Fibroblast of peridontal ligament (primary cell): Measurements from ENCODE around the gene PPIL6.
A peak's percentile ranks its signal among the peaks of the same experiment; 100 is the strongest.

Experiments used
- DNase-seq: peaks from one replicate; pipeline ENCODE4 v3.0.0-alpha.2; 2010; ENCODE audit errors: extremely low read depth

PPIL6 gene

GRCh38 chr6:109440331-109441068 lies at the start of gene PPIL6, which contains the start of gene SMPD2:
TSS of gene PPIL6 (minus strand) at chr6:109440628. CDS start at chr6:109440590, 38 bp downstream.
TSS of gene SMPD2 (plus strand) at chr6:109440724. CDS start at chr6:109441122, 398 bp downstream.
- DNase-seq = peak; percentile 85

DNA sequence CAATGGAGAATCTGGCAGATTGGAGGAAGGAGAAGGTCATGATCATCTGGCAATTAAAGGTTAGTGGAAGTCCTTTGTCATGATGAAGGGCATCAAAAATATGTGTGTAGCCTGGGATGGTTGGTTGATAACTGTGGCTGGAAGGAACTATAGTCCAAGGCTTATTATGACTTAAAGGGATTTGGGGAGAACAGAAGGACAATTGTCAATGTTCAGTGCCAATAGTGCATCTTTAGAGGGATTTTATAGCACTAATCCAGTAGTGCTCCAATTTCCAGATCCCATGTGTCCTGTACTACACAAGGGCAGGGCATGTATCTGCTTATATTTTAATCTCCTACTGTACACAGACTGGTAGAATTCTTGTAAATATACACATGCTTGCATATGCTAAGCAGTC lies 47.6 kb upstream of the PPIL6 start:
- DNase-seq = no peak

GRCh38 chr6:109486068-109486467 lies 45.6 kb upstream of the PPIL6 start:
- DNase-seq = no peak

DNA sequence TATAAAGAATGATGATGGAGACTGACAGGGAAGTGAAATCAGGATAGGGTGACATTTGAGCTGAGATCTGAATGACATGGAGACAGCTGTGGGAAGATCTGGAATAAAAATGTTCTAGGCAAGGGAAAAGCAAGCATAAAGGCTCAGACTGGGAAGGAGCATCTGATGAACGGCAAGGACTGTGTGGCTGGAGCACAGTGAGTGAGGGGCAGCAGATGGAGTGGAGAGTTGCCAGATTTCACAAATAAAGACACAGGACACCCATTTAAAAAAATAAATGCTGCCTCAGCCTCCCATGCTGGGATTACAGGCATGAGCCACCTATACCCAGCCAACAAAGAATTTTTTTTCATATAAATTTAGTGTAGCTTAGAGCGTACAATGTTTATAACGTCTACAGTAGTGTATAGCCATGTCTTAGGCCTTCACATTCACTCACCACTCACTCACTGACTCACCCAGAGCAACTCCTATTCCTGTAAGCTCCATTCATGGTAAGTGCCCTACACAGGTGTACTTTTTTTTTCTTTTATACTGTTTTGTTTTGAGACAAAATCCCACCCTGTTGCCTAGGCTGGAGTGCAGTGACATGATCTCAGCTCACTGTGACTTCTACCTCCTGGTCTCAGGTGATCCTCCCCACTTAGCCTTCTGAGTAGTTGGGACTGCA lies 45.0 kb upstream of the PPIL6 start:
- DNase-seq = no peak

- DNase-seq = peak; percentile 25
Measured at GRCh38 chr6:109484122-109484521, 43.7 kb upstream of the PPIL6 start.

GRCh38 chr6:109483735-109484057 lies 43.3 kb upstream of the PPIL6 start:
- DNase-seq = peak; percentile 8

DNA sequence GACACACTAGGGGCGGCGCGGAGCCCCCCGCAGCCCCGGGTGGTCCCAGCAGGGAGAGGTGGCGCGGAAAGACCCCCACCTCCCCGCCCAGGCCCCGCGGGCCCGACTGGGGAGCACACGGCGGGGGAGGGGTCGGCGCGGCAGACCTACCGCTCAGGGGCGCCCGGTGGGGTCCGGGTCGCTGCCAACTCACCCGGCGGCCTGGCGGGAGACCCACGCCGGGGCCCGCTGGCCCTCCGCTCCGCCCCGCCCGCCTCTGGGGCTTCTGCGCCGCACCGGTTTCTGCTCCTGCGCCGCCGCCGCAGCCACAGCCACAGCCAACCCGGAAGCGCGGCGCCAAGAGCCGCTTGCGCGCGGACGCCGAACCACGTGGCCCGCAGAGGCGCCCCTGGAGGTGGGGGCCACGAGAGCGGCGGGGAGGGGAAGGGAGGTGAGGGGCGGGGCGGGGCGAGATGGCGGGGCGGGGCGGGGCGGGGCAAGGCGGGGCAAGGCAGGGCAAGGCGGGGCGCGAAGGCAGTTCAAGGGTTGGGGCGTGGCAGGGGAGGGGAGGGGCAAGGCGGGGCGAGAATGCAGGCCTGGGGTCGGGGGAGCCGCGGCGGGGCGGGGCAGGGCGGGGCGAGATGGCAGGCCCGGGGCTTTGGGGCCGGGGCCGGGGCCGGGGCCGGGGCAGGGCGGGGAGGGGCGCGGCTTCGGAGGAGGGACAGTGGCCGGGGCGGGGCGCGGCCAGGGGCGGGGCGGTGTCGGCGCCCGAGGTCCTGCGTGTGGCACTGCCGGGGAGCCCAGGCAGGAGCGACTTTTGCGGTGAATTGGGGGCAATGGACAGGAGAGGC lies 42.7 kb upstream of the PPIL6 start, which contains the start of gene ZBTB24:
ZBTB24 (minus strand) TSS at position 315 of the 830 bp plus-strand sequence. CDS start 1,193 bp downstream, outside the sequence.
- DNase-seq = peak; percentile 74

DNA sequence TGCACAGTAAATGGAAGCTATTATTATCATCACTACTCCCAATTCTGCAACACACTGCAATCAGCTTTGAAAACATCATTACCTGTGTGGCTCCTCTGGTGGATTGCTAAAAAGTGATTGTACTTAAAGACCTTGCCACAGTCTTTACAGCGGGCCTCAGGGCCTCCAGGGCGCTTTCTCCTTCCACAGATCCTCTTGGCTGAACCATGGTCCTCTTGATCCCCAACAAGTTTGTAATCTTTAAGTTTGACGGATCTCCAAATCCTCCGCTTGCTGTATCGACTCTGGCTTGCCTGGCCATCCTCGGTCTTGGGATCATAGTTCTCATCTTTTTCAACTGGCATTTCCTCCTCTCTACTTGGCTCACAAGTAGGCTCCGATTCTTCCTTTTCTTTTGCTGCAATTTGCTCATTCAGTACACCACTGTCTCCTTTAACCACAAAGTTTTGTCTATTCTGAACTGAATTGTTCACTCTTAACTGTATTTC lies 40.6 kb upstream of the PPIL6 start:
- no peak for DNase-seq

DNA sequence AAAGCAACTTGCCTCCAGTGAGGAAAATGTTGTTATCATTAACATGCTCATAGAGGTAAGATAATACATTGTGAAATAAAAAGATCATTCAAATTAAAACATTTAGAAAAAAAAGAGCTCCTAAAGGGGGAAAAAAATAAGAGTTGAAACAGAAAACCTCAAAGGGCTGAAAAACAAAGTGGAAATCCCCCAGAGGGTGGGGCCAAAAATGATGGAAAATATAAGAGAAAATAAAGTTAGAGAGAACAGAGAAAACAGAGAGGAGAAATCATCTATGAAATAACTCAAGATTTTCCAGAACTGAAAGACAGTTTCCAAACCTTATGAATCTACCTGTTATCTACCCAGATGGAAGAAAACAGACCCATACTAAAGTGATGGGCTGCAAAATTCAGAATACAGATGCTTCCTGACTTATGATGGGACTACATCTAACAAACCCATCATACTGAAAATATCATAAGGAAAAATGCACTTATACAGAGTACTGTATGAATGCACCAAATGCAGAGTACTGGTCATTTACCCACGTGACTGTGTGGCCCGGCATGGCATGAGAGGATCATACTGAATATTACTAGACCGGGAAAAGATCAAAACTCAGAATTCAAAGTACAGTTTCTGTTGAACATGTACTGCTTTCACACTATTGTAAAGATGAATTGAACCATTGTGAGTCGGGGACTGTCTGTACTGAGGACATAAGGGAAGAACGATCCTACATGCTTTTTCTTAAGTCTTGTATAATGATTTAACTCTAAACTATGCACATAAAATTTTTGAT lies 38.6 kb upstream of the PPIL6 start:
- DNase-seq = no peak

GRCh38 chr6:109478222-109478805 lies 37.9 kb upstream of the PPIL6 start:
- peak; percentile 31 for DNase-seq

GRCh38 chr6:109477725-109478124 lies 37.3 kb upstream of the PPIL6 start:
- no peak for DNase-seq

GRCh38 chr6:109477184-109477583 lies 36.8 kb upstream of the PPIL6 start:
- no peak for DNase-seq

DNA sequence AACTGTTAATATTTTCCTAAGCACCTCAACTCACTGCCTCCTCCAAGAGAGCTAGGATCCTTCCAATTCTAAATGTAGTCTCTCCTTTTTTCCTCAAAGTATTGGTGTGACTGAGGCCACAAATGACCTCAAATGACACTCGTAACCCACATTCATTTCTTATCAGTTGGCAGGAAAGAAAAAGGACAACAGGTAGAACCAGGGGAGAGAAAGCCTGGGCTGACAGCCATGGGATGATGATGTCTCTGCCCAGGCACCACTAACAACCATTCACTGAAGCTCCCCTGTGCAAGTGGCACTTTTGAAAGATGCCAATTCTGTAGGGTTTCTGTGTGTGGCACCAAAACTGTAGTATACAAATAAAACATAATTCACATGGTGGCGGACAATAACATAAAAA lies 35.2 kb upstream of the PPIL6 start:
- no peak for DNase-seq

- DNase-seq = no peak
Measured at GRCh38 chr6:109474995-109475394, 34.6 kb upstream of the PPIL6 start.

GRCh38 chr6:109473120-109473519 lies 32.7 kb upstream of the PPIL6 start:
- no peak for DNase-seq

GRCh38 chr6:109472132-109472995 lies 31.9 kb upstream of the PPIL6 start:
- DNase-seq = no peak

DNA sequence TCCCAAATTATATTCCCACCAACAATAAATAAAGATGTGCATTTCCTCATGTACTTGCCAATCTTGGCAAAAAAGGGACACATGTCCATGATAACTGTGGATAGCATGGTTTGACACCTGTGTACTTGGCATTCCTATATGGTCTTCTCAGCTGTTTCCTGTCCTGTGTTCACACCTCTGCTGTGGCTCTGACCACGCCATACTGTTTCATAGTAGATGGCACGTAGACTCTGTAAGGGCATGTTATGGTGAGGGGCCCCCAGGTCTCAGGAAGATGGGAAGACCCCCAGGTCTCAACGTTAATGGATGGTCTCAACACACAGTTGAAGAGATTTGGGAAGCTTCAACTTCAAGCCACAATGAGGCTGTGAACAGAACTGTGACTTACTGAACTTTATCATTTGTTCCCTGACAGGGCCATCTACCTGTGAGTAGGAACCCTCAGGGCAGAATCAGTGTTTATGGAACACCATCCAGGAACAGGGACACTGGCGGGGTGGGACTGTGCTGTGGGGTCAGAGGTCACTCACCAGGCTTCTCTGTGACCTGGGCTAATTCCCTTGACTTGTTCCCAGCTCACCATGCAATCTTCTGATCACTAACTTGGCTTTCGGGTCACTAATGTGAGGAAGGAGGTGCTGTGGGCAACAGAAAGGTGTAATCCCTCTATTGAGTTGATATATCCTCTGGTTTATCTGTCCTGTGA lies 30.8 kb upstream of the PPIL6 start:
- no peak for DNase-seq

DNA sequence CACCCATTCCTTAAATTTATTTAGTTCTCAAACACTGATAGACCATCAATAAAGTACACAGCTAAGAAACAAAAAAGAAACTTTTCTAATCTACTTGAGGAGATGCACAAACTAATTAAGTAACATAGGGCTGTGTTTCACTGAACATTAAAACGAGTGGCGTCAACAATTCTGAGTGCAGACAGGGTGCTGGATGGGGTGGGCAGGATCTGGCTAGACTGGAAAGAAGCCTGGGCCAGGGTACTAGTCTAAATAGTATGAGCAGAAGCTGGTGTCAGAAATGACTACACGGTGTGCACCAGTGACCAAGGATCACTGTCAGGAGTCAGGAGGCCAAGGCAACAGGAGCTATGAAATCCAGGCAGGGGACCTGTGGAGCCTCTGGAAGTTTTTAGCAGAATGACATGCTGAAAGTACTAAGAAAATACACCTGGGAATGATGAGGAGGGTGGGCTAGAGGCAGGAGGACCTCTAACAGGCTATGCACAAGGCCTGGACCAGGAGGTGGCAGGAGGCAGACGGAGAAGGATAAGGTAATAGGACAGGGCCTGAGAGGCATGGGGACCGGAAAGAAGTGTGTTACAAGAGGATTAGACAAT lies 29.3 kb upstream of the PPIL6 start:
- DNase-seq = no peak

GRCh38 chr6:109467696-109468095 lies 27.3 kb upstream of the PPIL6 start:
- DNase-seq = peak; percentile 17
